Limb (tissue), 2 donors: ENCODE data around the gene EDN1.
"Not testable (repeated sequence)": the region's sequence is repeated elsewhere in the genome, so short reads cannot be mapped to it uniquely, and the experiment has no call there.

Experiments used
- DNase-seq, 2 donors: peaks; one replicate each; pipeline ENCODE4 v3.0.0-alpha.2; 2016; ENCODE audit errors: extremely low spot score in 2 of 2

Gene EDN1

GRCh38 chr6:12324099-12324498 lies 33.9 kb downstream of the EDN1 start:
- no peak for DNase-seq

GRCh38 chr6:12324748-12325147 lies 34.6 kb downstream of the EDN1 start:
- no peak for DNase-seq

DNA sequence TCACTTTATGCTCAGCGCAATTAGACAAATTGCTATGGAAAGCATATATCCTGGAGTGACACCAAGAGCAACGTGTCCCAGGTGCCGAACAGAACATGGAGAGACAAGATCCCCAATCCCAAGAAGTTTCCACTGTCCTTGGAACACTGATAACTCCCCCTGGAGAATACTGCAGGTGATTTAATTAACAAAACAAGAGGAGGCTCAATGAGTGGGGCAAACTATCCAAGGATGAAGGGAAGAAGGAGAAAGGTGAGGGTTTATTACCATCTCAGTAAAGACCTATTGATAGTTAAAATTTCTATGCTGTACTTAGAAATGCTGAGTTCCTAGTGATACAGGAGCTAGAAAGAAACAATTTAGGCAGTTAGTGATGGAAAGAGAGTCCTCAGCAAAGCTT lies 35.7 kb downstream of the EDN1 start:
- DNase-seq, result no peak

DNA sequence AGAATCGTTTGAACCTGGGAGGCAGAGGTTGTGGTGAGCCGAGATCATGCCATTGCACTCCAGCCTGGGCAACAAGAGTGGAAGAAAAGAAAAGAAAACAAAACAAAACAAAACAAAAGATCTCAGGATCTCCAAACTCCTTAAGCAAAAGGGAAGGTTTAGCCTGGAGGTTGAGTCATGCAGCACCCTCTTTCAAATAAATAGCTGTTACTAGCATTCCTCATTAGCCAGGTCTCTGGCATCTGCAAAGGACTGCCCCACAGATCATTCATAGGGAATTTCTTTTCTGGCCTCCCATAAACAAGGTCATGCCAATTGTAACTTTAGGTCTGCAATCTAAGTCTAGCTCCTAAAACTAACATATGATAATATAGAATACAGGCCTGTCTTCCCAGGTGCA lies 37.2 kb downstream of the EDN1 start:
- DNase-seq, result no peak

DNA sequence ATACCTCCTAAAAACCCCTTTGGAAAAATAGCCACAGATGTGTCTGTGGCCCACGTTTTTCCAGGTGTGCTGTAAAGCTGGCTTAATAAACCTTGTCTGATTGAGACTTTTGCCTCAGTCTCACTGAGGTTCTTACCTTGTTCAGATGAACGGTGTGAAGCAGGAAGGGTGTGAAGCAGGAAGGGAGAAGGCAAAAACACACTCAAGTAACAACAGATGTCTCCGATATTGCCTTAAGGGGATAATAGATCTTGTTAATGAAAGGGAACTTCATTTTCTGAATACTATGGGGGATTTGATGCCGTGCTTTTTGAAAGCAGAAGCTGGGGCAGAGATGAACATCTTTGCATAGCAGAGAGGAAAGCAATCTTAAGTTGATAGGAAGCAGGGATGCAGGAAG lies 37.8 kb downstream of the EDN1 start:
- DNase-seq, result no peak

- no peak for DNase-seq
These were observed 38.5 kb downstream of the EDN1 start for GRCh38 chr6:12328701-12329100.

DNA sequence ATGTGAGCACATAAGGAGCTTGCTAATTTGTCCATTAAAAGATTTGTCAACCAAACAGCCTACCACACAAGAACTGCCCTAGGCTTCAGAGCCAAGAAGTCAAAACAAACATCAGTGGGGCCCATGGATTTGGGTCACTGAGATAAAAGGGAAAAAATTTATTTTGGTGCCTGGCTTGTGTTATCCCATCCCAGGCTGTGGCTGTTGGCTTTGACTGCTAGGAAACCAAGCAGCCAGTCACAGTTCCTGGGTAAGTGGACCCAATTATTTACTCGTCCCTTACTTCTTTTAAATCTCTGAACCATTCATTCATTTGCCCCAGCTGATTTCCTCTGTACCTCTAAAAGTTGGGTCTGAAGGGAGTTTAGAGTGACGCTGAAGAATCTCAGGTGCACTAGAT lies 41.3 kb downstream of the EDN1 start:
- DNase-seq, result no peak

GRCh38 chr6:12331951-12332749 lies 42.0 kb downstream of the EDN1 start:
- no peak for DNase-seq

- DNase-seq, result not testable (repeated sequence)
These were observed 42.6 kb downstream of the EDN1 start for GRCh38 chr6:12332750-12333079.

DNA sequence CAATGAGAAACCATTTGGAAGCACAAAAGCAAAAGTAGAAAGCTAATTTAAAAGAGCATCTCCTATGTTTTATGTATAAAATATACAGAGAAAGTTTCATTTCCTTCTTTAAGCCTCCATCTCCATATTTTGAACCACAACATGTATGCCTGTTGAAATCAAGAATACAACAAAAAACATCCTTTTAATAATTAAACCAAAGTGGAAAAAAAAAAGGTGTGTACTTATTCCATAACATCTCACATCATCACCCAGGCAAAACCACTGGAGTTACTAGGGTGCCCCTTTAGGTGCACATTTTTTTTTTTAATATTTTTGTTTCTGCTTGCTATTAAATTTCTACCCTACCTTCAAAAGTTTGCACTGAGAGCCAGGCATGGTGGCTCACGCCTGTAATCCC lies 43.0 kb downstream of the EDN1 start:
- DNase-seq, result no peak

DNA sequence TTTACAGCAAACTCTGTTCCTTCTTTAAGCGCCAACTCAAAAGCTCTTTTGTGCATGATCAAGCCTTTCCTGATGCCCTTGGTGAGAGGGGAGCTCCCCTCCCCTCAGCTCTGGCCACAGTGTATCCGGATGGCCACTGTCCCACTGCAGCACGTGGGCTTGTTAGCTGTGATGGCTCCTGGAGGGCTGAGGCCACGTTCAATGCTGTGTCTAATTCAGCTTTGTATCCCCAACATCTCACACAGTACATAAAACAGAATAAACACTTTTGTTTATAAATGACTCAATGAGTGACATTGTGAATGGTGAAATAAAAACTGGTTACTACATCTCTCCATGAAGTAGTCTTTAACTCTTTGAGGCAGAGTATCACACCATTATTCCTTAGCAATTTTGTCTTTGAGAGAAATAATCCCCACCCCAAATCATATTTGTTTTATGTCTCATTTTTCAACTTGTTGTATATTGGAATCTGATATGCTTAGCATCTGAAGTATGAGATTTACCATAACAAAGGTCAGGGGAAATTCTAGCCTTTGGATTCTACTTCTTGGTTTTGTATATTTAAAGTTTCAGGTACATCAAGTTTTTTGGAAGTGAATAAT lies 44.5 kb downstream of the EDN1 start:
- DNase-seq, result no peak

- DNase-seq, result no peak
These were observed 45.0 kb downstream of the EDN1 start for GRCh38 chr6:12335131-12335527.

GRCh38 chr6:12335717-12336116 lies 45.6 kb downstream of the EDN1 start:
- no peak for DNase-seq

GRCh38 chr6:12336121-12336971 lies 46.2 kb downstream of the EDN1 start:
- no peak for DNase-seq

GRCh38 chr6:12339022-12339421 lies 48.9 kb downstream of the EDN1 start:
- DNase-seq, result no peak

- DNase-seq, result no peak
These were observed 49.8 kb downstream of the EDN1 start for GRCh38 chr6:12339808-12340487.

GRCh38 chr6:12340488-12340818 lies 50.3 kb downstream of the EDN1 start:
- no peak for DNase-seq

DNA sequence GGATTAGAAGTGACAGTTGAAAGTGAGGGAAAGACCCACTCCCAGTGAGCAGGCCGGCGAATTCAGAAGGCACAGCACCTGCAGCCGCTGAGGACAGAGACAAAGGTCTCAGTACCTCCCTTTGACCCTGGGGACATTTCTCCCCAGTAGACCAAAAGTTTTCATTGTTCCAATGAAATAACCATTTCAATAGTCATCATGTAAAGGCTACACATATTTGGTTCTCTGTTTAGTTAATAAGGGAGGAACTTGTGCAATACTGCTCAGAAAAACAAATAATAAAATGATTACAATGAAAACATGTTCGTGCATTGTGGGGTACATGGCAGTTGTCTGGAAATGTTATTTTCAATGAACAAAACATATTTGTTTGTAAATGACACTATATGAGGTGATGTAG lies 52.5 kb downstream of the EDN1 start:
- DNase-seq, result no peak

DNA sequence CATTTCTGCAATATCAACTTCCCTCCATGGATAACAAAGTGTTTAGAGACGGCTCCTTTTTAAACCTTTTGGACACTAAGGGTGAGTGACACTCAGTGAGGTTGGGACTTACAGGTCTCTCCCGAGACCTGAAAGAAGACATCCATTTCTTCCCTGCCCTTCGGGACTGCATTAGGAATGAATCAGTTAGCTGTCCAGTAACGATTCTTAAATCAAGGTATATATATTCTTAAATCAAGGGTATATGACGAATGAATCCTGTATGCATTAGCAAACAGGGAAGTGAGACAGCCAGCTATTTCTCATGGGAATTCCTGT lies 52.9 kb downstream of the EDN1 start:
- no peak for DNase-seq

- no peak for DNase-seq
These were observed 53.4 kb downstream of the EDN1 start for GRCh38 chr6:12343440-12344162.

GRCh38 chr6:12344296-12344695 lies 54.1 kb downstream of the EDN1 start:
- DNase-seq, result no peak
